HCT116 (cell line): ENCODE results near the gene ETV4. TPM values are rescaled to one million over a fixed set of nuclear protein-coding genes. Genes with fewer than 3 reads are reported as not detected.

Source experiments
- ATAC-seq: fragments of 200-7000 bp; cut with Tn5 transposase; 2 replicates; pipeline ENCODE4 v1.9.1; 2020; ENCODE audit warnings: mild to moderate bottlenecking, moderate library complexity
- BruUV-seq: library from RNA; stranded (reverse); fragments of 400-500 nt; replicated peaks from 2 replicates; lab custom pipeline; 2021; lab: Mats Ljungman, UMichigan
- CTCF ChIA-PET: fragments of 300-600 bp; sonication (Branson Sonifier 250); formaldehyde crosslinking; loops from one replicate; lab custom pipeline; 2021; ENCODE audit warnings: antibody characterized with exemption; lab: Charles Lee
- POLR2A ChIA-PET: fragments of 300-600, 350-600 bp; sonication (Branson Sonifier 250); formaldehyde crosslinking; loops from one replicate; lab custom pipeline; 2021; ENCODE audit warnings: antibody characterized with exemption; lab: Charles Lee
- RAD21 ChIA-PET, 2 experiments: fragments of 300-600 bp; sonication (Branson Sonifier 250); formaldehyde crosslinking; loops; one replicate each; lab custom pipeline; 2023; ENCODE audit warnings: low total read pairs in 2 of 2; ENCODE audit not compliant: uncharacterized antibody in 2 of 2, unreplicated experiment in 2 of 2, low non-redundant PET in 1 of 2; lab: Charles Lee
- DNase-seq: peaks from one replicate; pipeline ENCODE4 v3.0.0-alpha.2; 2010; ENCODE audit warnings: low read depth, low spot score
- H2AFZ ChIP-seq: fragments of 200-600 bp; shearing (Covaris generic), sonication (generic); 2 replicates; pipeline ENCODE4 v1.6.1; 2017; ENCODE audit warnings: low read depth, mixed run types, mixed read lengths, antibody characterized with exemption, low read length; ENCODE audit not compliant: poor library complexity, severe bottlenecking
- H3K27ac ChIP-seq: 2 replicates; pipeline ENCODE4 v1.5.1; 2012; ENCODE audit warnings: low read depth, low read length
- H3K27me3 ChIP-seq: fragments of 200-600 bp; sonication (generic); 2 replicates; pipeline ENCODE4 v1.6.1; 2016; ENCODE audit warnings: mixed run types, low read length, mixed read lengths; ENCODE audit not compliant: insufficient read depth
- H3K36me3 ChIP-seq, 2 experiments: fragments of 200-500 bp in 1 of 2; fragments of 200-600 bp in 1 of 2; sonication (Bioruptor generic) in 1 of 2; sonication (generic) in 1 of 2; 2 replicates each; pipeline versions ENCODE4 v1.5.1 to v1.6.1; 2014 to 2016; ENCODE audit warnings: low read length in 2 of 2, inconsistent platforms in 1 of 2, mixed read lengths in 1 of 2, mixed run types in 1 of 2; ENCODE audit not compliant: insufficient read depth in 2 of 2, control insufficient read depth in 1 of 2
- H3K4me1 ChIP-seq, 2 experiments: fragments of 200-600 bp in 1 of 2; sonication (generic) in 1 of 2; 2 replicates each; pipeline versions ENCODE4 v1.5.1 to v1.6.1; 2012 to 2017; ENCODE audit warnings: low read length in 2 of 2, inconsistent platforms in 1 of 2, mild to moderate bottlenecking in 1 of 2, mixed read lengths in 1 of 2, mixed run types in 1 of 2, moderate library complexity in 1 of 2; ENCODE audit not compliant: insufficient read depth in 2 of 2, control insufficient read depth in 1 of 2
- H3K4me2 ChIP-seq: fragments of 200-600 bp; sonication (generic); 2 replicates; pipeline ENCODE4 v1.6.1; 2017; ENCODE audit warnings: mixed run types, low read length, mixed read lengths
- H3K4me3 ChIP-seq, 2 experiments: fragments of 200-600 bp in 1 of 2; sonication (generic) in 1 of 2; replicated peaks in 1 of 2; 2 replicates each; pipeline ENCODE4 v1.5.1; 2011 to 2016; ENCODE audit warnings: low read length in 2 of 2, control low read depth in 1 of 2, low read depth in 1 of 2, mild to moderate bottlenecking in 1 of 2, mixed read lengths in 1 of 2, mixed run types in 1 of 2
- H3K79me2 ChIP-seq: fragments of 200-600 bp; sonication (generic); 2 replicates; pipeline ENCODE4 v1.6.1; 2017; ENCODE audit warnings: mild to moderate bottlenecking, mixed run types, low read length, moderate library complexity, mixed read lengths; ENCODE audit not compliant: insufficient read depth
- H3K9ac ChIP-seq: fragments of 200-600 bp; sonication (generic); 2 replicates; pipeline ENCODE4 v1.6.1; 2016; ENCODE audit warnings: low read length, mixed read lengths
- H3K9me2 ChIP-seq: fragments of 200-600 bp; sonication (generic), shearing (Covaris generic); 2 replicates; pipeline ENCODE4 v1.6.1; 2017; ENCODE audit warnings: mixed run types, mild to moderate bottlenecking, moderate library complexity; ENCODE audit not compliant: insufficient read depth
- H3K9me3 ChIP-seq, 2 experiments: fragments of 200-500 bp in 1 of 2; fragments of 200-600 bp in 1 of 2; sonication (Bioruptor generic) in 1 of 2; sonication (generic) in 1 of 2; 2 replicates each; pipeline ENCODE4 v1.6.1; 2014 to 2017; ENCODE audit warnings: low read length in 2 of 2, mixed read lengths in 2 of 2, inconsistent platforms in 1 of 2, low read depth in 1 of 2, mild to moderate bottlenecking in 1 of 2, mixed run types in 1 of 2, moderate library complexity in 1 of 2; ENCODE audit not compliant: control insufficient read depth in 1 of 2, insufficient read depth in 1 of 2
- H4K20me1 ChIP-seq: fragments of 200-600 bp; sonication (generic), shearing (Covaris generic); 2 replicates; pipeline ENCODE4 v1.6.1; 2017; ENCODE audit warnings: mixed run types, mild to moderate bottlenecking, moderate library complexity; ENCODE audit not compliant: insufficient read depth
- CBX3 ChIP-seq: IDR thresholded peaks from 2 replicates; pipeline ENCODE4 v1.6.1; 2012; ENCODE audit warnings: low read depth
- RAD21 ChIP-seq: IDR thresholded peaks from 2 replicates; pipeline ENCODE4 v1.6.1; 2012; ENCODE audit warnings: low read depth, mild to moderate bottlenecking
- YY1 ChIP-seq: IDR thresholded peaks from 2 replicates; pipeline ENCODE4 v1.6.1; 2011; ENCODE audit warnings: low read length, low read depth, moderate library complexity, mild to moderate bottlenecking; ENCODE audit not compliant: insufficient replicate concordance; ENCODE audit errors: extremely low read depth
- intact Hi-C: fragments of 100-400 bp; cut with micrococcal nuclease; formaldehyde crosslinking; loops from 2 replicates; pipeline ENCODE4 v1.10.0; 2022
- total RNA-seq: library from RNA; stranded (reverse); gene quantifications from one replicate; pipeline ENCODE4 v1.2.1, GENCODE V29; 2021; ENCODE audit not compliant: unreplicated experiment
- TF ChIP-seq, protein P1 (sequence below): IDR thresholded peaks from 2 replicates; pipeline ENCODE4 v1.6.1; 2012
- TF ChIP-seq, protein P2 (sequence below), 3 experiments: fragments of 200-600 bp in 1 of 3; sonication (generic) in 1 of 3; IDR thresholded peaks in 2 of 3; conservative IDR thresholded peaks in 1 of 3; 2 replicates each; pipeline ENCODE4 v1.5.1; 2012 to 2017; ENCODE audit warnings: low read depth in 2 of 3, low read length in 2 of 3, antibody characterized with exemption in 1 of 3, borderline replicate concordance in 1 of 3, control low read depth in 1 of 3, mild to moderate bottlenecking in 1 of 3, mixed read lengths in 1 of 3, mixed run types in 1 of 3, moderate library complexity in 1 of 3; ENCODE audit not compliant: insufficient read depth in 1 of 3

The ETV4 gene
- total RNA-seq, 1 experiment from 2014 or later, result 51.5 TPM

DNA sequence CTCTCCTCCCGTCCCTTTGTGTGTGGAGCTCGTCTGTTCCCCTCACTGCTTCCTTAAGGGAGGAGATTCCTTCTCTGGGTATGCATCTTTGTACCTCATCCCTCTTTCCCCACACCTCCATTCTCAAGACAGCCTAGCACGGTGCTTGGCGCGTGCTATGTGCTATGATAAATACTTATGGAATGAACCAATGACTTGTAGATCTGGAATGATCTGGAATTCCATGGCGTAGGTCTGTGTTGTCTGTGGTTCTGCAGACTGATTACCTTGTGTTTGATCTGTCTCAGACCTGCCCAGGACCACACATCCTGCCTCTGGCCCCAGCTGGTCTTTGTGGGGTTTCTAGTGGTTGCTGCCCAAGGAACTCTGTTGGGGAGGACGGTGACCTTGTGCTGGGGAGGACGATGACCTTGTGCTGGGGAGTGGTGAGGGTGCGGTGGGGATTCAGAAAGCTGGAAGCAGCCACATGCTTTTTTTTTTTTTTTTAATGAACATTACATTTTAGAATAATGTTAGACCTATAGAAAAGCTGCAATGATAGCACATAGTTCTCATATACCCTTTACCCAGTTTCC, 33.5 kb upstream of the ETV4 start:
- ChIA-PET RAD21 (interaction anchor here (0.9 to 4.4 kb wide), 2 partner anchors 94 kb away, joined by 3 to 26 read pairs; no protein-coding TSS in a partner anchor), POLR2A (no interaction called here), CTCF (interaction anchor here (0.5 kb wide), 1 partner anchor 180 kb away, joined by 3 read pairs; no protein-coding TSS in a partner anchor)
- DNase-seq (no peak), ATAC-seq (peak; percentile 44; the same call in 1 of the 2 replicates)
- no peaks in the 10 kb centered on the region for H4K20me1 ChIP-seq
- H2AFZ ChIP-seq, result no peak overlapping the region
- no TSS peak for BruUV-seq
- no peak overlapping the region for H3K9ac ChIP-seq
- no peaks in the 10 kb centered on the region for H3K9me2 ChIP-seq
- no peaks in the 10 kb centered on the region for H3K27me3 ChIP-seq
- H3K4me3 ChIP-seq, result no peak overlapping the region
- no peaks in the 10 kb centered on the region for H3K9me3 ChIP-seq
- TF ChIP-seq, protein P1, sequence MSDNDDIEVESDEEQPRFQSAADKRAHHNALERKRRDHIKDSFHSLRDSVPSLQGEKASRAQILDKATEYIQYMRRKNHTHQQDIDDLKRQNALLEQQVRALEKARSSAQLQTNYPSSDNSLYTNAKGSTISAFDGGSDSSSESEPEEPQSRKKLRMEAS, result peak; percentile 24; the same call in 1 of the 2 replicates
- no peak for TF ChIP-seq YY1
- H3K27ac ChIP-seq, result no peak overlapping the region
- H3K4me1 ChIP-seq, result peaks cover 0 to 21% of the 10 kb centered on the region in 2 experiments; a peak in 2 of 4 replicates
- no peaks in the 10 kb centered on the region for H3K36me3 ChIP-seq
- intact Hi-C loops, result no loop called here
- H3K79me2 ChIP-seq, result no peaks in the 10 kb centered on the region
- peak overlapping the region; percentile 41 for H3K4me2 ChIP-seq

DNA sequence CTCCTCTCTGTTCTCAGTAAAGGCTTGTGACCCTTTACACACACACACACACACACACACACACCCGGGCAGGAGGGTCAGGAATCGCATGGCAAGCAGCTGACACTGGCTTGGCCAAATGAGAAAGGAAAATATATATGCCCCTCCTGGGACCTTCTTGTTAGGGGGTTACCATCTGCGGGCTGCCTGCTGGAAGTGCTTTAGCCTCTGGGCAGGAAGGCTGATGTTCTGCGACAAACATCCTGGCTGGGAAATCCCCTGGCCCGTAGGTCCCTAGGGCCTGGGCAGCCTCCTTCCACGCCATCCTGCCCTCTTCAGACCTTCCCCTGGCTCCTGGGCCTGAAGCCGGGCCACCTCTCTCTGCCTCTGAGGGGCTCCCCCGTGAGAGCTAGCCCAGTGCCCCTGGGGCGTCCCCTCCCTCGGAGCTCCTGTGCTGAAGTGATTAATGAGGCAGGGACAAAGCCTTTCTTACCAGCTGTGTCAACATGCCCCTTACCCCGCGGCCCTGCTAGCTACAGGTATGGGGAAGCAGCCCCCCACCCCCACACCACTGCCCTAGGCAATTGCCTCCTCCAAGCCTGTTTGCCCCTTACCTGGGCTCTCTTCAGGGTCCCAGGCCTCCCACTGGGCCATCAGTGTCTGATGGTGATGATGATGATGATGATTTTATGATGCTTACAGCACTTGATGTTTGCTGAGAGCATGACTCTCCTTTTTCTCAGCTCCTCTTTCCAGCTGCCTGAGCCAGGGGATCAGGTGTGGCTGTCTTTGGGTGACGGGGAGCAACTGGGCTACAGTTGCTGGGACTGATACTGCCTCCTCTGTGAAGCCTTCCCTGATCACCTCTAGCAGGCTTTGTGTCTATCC, 32.8 kb upstream of the ETV4 start:
- H3K36me3 ChIP-seq, result no peaks in the 10 kb centered on the region
- DNase-seq (no peak), ATAC-seq (no peak)
- RAD21 ChIA-PET, result interaction anchor here (0.7 to 4.4 kb wide), 3 partner anchors 95 to 179 kb away, joined by 3 to 26 read pairs (median 3); no protein-coding TSS in a partner anchor
- intact Hi-C loops, result no loop called here
- POLR2A ChIA-PET, result interaction anchor here (0.8 kb wide), 1 partner anchor 12 kb away, joined by 4 read pairs; no protein-coding TSS in a partner anchor
- no peaks in the 10 kb centered on the region for H3K9me2 ChIP-seq
- no peaks in the 10 kb centered on the region for H4K20me1 ChIP-seq
- CTCF ChIA-PET, result no interaction called here
- H3K79me2 ChIP-seq, result no peaks in the 10 kb centered on the region
- H3K4me1 ChIP-seq, result peaks cover 0 to 21% of the 10 kb centered on the region in 2 experiments; a peak in 2 of 4 replicates
- no peak overlapping the region for H3K27ac ChIP-seq
- no peaks in the 10 kb centered on the region for H3K9me3 ChIP-seq
- TF ChIP-seq, protein P2, sequence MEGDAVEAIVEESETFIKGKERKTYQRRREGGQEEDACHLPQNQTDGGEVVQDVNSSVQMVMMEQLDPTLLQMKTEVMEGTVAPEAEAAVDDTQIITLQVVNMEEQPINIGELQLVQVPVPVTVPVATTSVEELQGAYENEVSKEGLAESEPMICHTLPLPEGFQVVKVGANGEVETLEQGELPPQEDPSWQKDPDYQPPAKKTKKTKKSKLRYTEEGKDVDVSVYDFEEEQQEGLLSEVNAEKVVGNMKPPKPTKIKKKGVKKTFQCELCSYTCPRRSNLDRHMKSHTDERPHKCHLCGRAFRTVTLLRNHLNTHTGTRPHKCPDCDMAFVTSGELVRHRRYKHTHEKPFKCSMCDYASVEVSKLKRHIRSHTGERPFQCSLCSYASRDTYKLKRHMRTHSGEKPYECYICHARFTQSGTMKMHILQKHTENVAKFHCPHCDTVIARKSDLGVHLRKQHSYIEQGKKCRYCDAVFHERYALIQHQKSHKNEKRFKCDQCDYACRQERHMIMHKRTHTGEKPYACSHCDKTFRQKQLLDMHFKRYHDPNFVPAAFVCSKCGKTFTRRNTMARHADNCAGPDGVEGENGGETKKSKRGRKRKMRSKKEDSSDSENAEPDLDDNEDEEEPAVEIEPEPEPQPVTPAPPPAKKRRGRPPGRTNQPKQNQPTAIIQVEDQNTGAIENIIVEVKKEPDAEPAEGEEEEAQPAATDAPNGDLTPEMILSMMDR (IDR thresholded peaks at IDR 0.05 in 2 of 3, conservative IDR thresholded peaks at IDR 0.05 in 1 of 3; ENCODE audit: borderline replicate concordance in 1 of 3, insufficient read depth in 1 of 3, low read depth in 2 of 3, low read length in 2 of 3), result no peak
- TF ChIP-seq CBX3, result no peak
- TF ChIP-seq RAD21, result no peak
- peak overlapping the region; percentile 41 for H3K4me2 ChIP-seq
- no peak overlapping the region for H3K9ac ChIP-seq
- BruUV-seq, result no TSS peak
- H3K4me3 ChIP-seq, result no peak overlapping the region
- no peak overlapping the region for H2AFZ ChIP-seq
- no peaks in the 10 kb centered on the region for H3K27me3 ChIP-seq
